Lower leg skin (tissue), 3 donors: Measurements from ENCODE around the gene SPACDR.

Experiments
- CTCF ChIP-seq, 3 donors: fragments of 450-650 bp; IDR thresholded peaks; one replicate each; pipeline ENCODE4 v1.5.1; 2016; ENCODE audit warnings: antibody characterized with exemption in 3 of 3, mild to moderate bottlenecking in 3 of 3, moderate library complexity in 2 of 3
- POLR2A ChIP-seq, 2 donors: fragments of 450-650 bp; IDR thresholded peaks; one replicate each; pipeline ENCODE4 v1.6.1; 2016 to 2017; ENCODE audit warnings: antibody characterized with exemption in 2 of 2, mild to moderate bottlenecking in 1 of 2, moderate library complexity in 1 of 2

GRCh38 chr7:100472121-100472851 lies 8.2 kb upstream of the SPACDR start:
- no peak for TF ChIP-seq CTCF (IDR thresholded peaks at IDR 0.05)
- TF ChIP-seq POLR2A (IDR thresholded peaks at IDR 0.05): no peak
